Measurements from ENCODE around the gene NLRP5. TPM values are rescaled to one million over a fixed set of nuclear protein-coding genes. Genes with fewer than 3 reads are reported as not detected.
A peak's percentile ranks its signal among the peaks of the same experiment; 100 is the strongest.

NLRP5 gene
- total and polyA plus RNA-seq, 8 donors: not detected

- H3K36me3 ChIP-seq: peaks cover 0 to 15% of the 10 kb centered on the region in 2 donors
- peak overlapping the region; percentile 57 to 74 for H3K27ac ChIP-seq
- no peak for TF ChIP-seq CTCF (IDR thresholded peaks at IDR 0.05)
- intact Hi-C loops (cut with DNase I): no loop called here
- peaks cover 57 to 99% of the 10 kb centered on the region in 2 donors for H3K4me1 ChIP-seq
- no peak overlapping the region for H3K4me3 ChIP-seq
- DNase-seq (peak in 2 of 4 donors; percentile 56 to 75), ATAC-seq (peak; percentile 80)
- no peaks in the 10 kb centered on the region for H3K27me3 ChIP-seq
- no peaks in the 10 kb centered on the region for H3K9me3 ChIP-seq
These were observed 124.2 kb downstream of the NLRP5 start for GRCh38 chr19:56110515-56111448.

Other genes with a start within 250 kb of the NLRP5 start
- gene NLRP9, start 248.4 kb upstream of the NLRP5 start, total RNA-seq: not detected
- under 1 TPM in 1 of 6 donors, not detected in 5; 0.08 TPM for gene NLRP9, start 248.4 kb upstream of the NLRP5 start, polyA plus RNA-seq (ENCODE audit: insufficient read length in 6 of 6)
- not detected for gene RFPL4A, start 227.7 kb upstream of the NLRP5 start, total RNA-seq
- under 1 TPM in 1 of 6 donors, not detected in 5; 0.34 TPM for gene RFPL4A, start 227.7 kb upstream of the NLRP5 start, polyA plus RNA-seq (ENCODE audit: insufficient read length in 6 of 6)
- gene RFPL4AL1, start 217.7 kb upstream of the NLRP5 start, total RNA-seq: not detected
- under 1 TPM in 2 of 6 donors, not detected in 4; 0.18 to 0.19 TPM for gene RFPL4AL1, start 217.7 kb upstream of the NLRP5 start, polyA plus RNA-seq (ENCODE audit: insufficient read length in 6 of 6)
- gene NLRP11, start 154.8 kb upstream of the NLRP5 start, total RNA-seq: not detected
- under 1 TPM in 2 of 6 donors, not detected in 4; 0.04 TPM for gene NLRP11, start 154.8 kb upstream of the NLRP5 start, polyA plus RNA-seq (ENCODE audit: insufficient read length in 6 of 6)
- gene NLRP4, start 150.2 kb upstream of the NLRP5 start, total RNA-seq: not detected
- gene NLRP4, start 150.2 kb upstream of the NLRP5 start, polyA plus RNA-seq (ENCODE audit: insufficient read length in 6 of 6): not detected
- gene NLRP13, start 54.4 kb upstream of the NLRP5 start, total RNA-seq: not detected
- gene NLRP13, start 54.4 kb upstream of the NLRP5 start, polyA plus RNA-seq (ENCODE audit: insufficient read length in 6 of 6): not detected
- gene NLRP8, start 38.9 kb upstream of the NLRP5 start, total RNA-seq: not detected
- gene NLRP8, start 38.9 kb upstream of the NLRP5 start, polyA plus RNA-seq (ENCODE audit: insufficient read length in 6 of 6): under 1 TPM in 1 of 6 donors, not detected in 5; 0.04 TPM
- 10 to 100 TPM; 26.4 to 44.6 TPM for gene ZNF787, start 134.5 kb downstream of the NLRP5 start, total RNA-seq
- 10 to 100 TPM; 11.0 to 22.5 (median 16.1) TPM for gene ZNF787, start 134.5 kb downstream of the NLRP5 start, polyA plus RNA-seq (ENCODE audit: insufficient read length in 6 of 6)
- 10 to 100 TPM; 35.4 to 36.8 TPM for gene ZNF444, start 154.5 kb downstream of the NLRP5 start, total RNA-seq
- gene ZNF444, start 154.5 kb downstream of the NLRP5 start, polyA plus RNA-seq (ENCODE audit: insufficient read length in 6 of 6): 10 to 100 TPM; 37.6 to 52.3 (median 45.1) TPM
- gene GALP, start 189.2 kb downstream of the NLRP5 start, total RNA-seq: not detected
- gene GALP, start 189.2 kb downstream of the NLRP5 start, polyA plus RNA-seq (ENCODE audit: insufficient read length in 6 of 6): not detected
- not detected for gene ZSCAN5B, start 211.0 kb downstream of the NLRP5 start, total RNA-seq
- under 1 TPM in 4 of 6 donors, not detected in 2; 0.14 to 0.22 (median 0.21) TPM for gene ZSCAN5B, start 211.0 kb downstream of the NLRP5 start, polyA plus RNA-seq (ENCODE audit: insufficient read length in 6 of 6)
- gene ZSCAN5C, start 215.5 kb downstream of the NLRP5 start, total RNA-seq: not detected
- gene ZSCAN5C, start 215.5 kb downstream of the NLRP5 start, polyA plus RNA-seq (ENCODE audit: insufficient read length in 6 of 6): not detected

All from left lung (tissue), 10 donors.